ENCODE data around the gene SRPRB.

Gene SRPRB

DNA sequence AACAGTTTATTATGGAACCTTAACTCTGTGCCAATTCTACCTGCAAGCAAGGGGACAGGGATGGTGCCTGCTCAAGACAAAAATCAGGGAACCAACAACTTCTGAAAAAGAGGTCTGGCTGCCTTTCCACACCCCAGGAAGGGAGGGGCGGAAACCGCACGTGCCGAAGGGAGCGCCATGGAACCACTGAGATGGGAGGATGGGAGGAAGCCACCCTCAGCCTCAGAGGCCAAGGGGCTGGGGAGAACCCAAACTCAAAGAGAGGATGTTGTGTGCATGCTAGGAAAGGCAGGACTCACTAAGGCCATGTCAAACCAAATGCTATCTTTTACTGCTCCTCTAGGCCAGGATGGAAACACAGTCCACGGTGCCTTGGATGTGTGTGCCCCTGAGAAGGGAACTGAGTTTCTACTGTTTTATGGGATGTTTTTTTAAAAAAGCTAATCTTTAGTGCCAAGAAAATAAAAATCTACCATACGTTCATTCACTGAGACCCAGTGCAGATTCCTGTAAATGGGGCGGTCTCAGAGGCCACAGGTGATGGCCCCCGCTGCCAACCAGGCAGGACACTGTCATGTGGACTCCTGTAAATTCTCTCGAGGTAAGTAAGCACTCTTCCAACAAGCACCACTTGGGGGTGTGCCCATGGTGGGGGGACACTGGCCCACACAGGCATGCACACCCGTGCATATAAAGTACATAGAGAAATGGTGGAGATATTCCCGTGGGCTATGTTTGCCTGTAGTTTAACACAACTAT is 20.5 kb downstream of the SRPRB start:
- DNase-seq (ENCODE audit: low read depth in 2 of 2) = no peak

DNA sequence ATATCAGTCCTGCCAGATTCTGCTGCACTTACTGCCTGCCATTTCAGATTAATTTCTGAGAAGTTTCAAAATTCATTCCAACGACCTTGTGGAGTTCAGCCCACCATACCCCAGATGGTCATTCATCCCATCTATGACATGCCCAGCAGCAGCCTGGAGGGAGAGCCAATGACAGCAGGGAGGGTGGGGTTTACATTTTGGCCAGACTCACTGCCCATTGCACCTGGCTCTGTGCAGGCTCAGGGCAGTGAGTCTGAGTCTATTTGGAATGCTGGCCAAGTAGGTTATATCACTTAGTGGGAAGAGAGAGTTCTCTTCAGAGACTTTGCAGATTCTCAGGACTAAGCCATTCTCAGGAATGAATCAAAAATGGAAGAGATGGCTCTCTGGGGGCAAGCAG is 21.5 kb downstream of the SRPRB start:
- no peak for DNase-seq (ENCODE audit: low read depth in 2 of 2)

DNA sequence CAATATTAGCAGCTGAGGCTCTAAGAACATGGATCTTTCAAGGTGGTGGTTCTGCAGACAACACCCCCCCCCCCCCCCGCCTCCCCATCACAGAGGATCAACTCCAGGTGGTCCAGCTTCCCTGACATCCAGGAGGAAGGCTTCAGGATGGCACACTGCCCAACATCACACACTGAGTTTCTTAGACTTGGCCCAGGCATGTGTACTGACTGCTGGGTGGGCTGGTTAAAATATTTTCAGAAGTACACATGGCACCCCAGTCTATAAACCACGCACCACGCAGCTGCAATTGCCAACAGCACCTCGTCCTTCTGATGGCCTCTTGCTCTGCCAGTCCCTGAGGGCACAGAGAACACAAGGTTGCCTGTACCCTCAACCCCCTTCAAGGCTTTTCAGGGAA is 22.1 kb downstream of the SRPRB start:
- no peak for DNase-seq (ENCODE audit: low read depth in 2 of 2)

DNA sequence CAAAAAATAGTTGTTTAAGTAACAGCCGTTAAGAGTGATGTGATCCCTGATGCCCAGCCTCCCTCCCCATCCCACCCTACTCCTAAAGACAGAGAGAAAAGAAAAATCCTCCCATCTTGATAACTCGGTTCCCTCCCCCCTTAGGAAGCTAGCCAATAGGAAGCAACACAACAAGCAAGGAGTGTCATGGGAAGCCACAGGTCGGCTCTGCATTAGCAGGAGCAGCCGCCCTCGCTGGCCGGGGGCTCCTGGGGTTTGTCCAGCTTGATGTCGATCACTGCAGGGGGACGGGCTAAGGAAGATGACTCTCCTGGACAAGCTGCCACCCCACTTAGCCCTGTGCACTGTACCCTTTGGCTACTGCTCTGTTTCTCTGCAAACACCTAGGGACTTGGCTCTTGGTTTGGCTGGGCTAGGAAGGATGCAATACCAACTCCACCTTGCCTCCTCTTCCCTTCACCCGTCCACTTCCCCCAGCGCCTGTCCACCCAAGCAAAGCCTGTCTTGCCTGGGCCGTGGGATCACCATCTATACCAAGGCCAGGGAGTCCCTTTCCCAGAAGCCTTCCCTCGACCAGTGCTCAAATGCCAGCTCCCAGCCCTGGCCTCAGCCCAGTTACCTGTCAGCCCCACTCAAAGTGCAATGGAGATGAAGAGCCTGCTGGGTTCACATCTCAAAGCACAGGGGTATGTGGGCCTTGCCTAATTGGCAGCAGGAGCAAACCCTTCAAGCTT is 23.1 kb downstream of the SRPRB start:
- no peak for DNase-seq (ENCODE audit: low read depth in 2 of 2)

- no peak for DNase-seq (ENCODE audit: low read depth in 2 of 2)
These were observed 23.7 kb downstream of the SRPRB start for GRCh38 chr3:133829310-133829707.

GRCh38 chr3:133830071-133830470 is 24.5 kb downstream of the SRPRB start:
- DNase-seq (ENCODE audit: low read depth in 2 of 2) = no peak

GRCh38 chr3:133831966-133832801 is 26.6 kb downstream of the SRPRB start:
- DNase-seq (ENCODE audit: low read depth in 2 of 2) = no peak

DNA sequence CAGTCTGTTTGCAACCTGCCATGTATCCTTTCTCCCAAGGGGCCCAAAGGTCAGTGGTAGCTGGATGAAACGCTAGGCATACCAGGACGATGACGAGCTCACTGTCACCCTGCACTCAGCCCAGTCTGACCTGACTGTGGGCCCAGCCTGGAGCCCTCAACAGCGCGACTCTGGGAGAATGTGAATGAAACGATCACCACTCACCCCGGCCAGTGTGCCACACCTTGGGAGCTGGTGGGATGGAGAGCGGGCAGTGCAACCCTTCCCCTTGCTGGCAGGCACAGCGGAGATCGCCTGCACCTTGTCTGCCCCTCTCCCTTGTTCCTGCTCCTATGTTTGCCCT is 27.2 kb downstream of the SRPRB start:
- DNase-seq (ENCODE audit: low read depth in 2 of 2) = no peak

DNA sequence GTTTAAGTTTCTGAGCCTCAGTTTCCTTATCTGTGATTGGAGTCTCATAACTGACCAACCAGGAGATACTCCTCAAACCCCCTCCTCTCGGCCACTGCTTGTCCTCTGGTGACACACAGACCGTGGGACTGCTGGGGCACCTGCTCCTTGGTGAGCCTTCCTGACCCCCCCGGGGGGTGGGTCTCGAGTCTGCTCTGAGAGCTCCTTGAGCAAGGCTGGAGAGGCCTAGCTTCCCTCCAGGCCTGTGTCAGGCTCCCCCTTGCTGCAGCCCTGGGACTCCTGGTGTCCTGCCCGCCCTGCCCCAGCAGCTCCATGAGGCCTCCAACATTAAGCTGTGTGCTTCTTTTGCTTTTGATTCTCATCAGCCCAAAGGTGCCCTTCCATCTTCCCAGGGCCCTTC is 27.7 kb downstream of the SRPRB start:
- no peak for DNase-seq (ENCODE audit: low read depth in 2 of 2)

DNA sequence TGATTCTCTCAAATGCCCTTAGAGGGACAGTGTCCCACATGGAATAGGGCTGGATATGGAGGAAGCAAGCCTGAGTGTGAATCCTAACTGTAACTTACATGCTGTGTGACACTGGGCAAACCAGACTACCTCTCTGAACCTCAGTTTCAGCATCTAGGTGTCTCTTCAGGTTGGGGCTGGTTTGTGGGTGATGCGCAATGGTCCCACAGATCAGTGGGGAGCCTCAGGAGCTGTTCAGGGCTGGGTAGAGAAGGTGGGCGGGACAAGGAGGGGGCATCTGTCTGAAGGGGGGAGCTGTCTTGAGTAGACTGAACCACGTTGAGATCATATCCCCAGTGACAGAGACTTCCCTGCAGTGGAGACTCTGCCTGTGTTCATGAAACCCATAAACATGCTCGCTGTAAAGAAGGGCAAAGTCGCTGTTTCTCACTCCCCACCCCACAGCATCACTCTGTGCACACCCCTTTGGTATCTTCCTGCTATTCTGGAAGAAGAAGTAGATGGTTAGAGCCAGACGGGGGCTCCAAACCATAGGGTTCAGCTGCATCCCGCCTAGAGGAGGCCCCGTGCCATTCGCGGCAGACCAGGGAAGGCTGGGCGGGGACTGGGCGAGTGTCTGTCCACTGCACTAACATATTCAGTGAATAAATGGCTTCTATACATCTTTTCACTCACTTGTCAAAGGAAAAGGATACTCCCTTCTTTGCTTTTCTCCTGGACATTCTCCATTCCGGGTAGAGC is 28.4 kb downstream of the SRPRB start:
- DNase-seq (ENCODE audit: low read depth in 2 of 2) = no peak

DNA sequence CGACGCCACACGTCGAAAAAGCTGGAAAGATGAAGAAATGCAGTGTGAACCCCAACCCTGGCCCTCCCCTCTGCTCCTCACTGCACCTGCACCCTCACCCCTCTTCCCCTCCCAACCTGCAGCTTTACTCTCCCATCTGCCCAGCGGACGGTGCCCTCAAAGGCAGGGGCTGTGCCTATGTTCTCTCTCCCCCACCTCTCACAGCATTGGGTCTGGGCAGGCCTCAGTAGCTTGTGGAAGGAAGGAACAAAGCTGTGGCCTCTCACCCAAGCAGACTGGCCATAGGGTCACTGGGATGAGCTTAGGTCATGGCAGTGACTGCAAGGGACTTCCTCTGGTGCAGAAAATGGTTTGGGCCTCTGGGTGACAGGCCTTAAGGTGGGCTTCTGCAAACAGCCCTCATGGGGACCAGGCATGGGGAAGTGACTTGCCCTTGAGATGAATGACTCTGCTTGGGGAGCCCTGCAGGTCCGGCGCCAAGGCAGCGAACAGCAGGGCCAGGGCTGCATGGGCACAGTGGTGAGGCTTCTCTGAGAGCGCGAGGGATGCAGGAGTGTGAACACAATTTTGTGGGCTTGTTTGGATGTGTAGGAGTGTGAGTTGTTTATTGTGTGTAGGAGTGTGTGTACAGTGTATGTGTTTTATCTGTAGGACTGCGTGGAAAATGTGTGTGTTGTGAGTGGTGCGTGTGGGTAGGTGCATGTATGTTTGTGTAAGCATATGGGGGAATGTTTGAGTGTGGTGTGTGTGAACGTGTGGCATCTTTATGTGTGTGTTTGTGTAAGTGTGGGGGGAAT is 29.2 kb downstream of the SRPRB start:
- no peak for DNase-seq (ENCODE audit: low read depth in 2 of 2)

DNA sequence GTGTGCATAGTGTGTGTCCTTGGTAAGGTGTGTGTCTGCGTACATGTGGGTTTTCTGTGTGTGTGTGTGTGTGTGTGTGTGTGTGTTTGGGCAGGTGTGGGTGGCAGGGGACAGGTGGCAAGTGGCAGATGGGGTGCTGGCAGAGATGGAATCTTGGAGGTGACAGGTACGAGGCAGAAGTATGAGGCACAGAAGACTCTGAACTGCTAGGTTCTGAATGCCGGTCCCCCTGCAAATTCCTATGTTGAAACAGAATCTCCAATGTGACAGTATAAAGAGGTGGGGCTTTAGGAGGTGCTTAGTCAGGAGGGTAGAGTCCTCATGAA is 29.8 kb downstream of the SRPRB start:
- DNase-seq (ENCODE audit: low read depth in 2 of 2) = no peak

DNA sequence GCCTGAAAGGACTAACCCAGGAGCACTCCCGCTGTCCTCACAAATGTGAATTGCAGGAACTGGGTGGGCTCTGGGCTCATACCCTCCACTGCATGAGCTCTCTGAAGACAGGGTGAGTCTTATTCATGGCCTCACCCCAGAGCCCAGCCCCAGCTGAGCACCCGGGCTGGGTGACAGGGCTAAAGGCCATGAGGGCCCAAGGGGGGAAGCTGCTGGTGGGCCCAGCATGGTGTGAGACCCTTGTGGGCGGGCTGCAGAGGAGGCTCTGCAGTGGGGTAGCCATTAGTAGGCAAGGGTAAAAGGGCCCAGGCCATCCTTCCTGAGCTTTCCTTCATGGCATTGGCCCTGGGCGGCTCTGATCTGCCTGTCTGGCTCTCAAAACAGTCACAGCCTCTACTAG is 30.3 kb downstream of the SRPRB start:
- no peak for DNase-seq (ENCODE audit: low read depth in 2 of 2)

DNA sequence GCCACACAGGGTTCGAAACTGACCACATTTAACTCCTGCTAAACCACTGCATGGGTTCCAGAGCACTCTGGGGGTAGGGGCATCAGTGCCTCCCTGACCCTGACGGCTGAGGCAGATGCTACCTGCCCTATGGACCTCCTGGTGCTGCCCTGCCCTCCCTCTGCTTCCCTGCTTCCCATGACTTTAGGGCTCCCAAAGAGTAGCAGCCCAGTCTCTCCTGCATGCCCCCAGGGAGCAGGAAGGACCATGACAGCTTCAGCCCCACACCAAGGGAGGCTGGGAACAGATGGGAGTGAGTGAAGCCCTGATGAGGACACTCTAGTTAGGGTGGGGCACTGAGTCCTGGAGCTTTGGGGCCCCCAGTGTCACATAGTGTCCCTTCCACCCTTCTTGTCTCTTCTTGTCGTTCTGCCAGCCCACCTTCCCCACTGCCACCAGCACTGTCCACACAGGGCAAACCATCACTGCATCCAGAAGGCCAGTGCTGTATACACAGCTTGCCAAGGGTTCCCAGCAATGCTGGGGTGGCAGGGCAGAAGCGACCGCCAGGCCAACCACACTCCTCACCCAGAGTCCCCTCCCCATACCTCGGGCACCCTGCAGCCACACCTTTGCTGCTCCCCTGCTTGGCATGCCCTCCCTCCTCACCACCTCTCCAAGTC is 31.0 kb downstream of the SRPRB start:
- DNase-seq (ENCODE audit: low read depth in 2 of 2) = no peak

DNA sequence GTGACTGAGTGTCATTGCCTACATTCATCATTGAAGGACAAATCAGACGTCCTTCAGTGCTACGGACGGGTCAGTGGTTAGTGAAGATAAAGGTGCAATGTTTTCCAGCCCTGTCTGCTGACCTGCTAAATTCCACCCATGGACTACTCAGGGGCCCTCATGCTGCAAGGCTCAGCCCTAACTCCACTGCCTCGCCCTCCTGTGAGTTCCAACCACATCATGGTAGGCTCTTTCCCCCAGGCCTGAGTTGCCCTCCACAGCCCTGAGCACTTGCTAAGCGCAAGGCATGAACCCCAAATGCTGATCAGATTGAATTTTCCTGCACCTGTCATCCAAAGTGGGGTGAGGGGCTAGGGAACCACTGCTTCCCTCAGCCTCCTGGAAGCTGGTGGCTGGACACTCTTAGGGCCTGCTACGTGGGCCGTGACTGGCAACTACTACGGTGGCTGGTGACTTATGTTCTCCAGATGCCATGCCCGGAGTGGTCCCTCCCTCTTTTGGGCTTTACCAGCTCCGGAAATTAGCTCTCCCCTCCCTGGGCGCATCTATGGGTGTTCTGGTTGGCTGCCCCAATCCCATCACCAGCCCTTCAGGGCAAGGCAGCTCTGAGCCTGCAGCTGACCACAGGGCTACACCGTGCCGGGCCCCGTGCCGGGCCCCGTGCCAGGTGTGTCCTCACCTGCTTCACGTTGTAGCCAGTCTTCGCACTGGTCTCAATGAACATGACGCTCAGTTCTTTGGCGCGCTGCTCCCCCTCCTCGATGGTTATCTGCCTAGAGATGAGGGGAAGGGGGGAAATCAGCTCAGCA is 32.1 kb downstream of the SRPRB start:
- no peak for DNase-seq (ENCODE audit: low read depth in 2 of 2)

- DNase-seq (ENCODE audit: low read depth in 2 of 2) = no peak
These were observed 32.7 kb downstream of the SRPRB start for GRCh38 chr3:133838296-133838789.

DNA sequence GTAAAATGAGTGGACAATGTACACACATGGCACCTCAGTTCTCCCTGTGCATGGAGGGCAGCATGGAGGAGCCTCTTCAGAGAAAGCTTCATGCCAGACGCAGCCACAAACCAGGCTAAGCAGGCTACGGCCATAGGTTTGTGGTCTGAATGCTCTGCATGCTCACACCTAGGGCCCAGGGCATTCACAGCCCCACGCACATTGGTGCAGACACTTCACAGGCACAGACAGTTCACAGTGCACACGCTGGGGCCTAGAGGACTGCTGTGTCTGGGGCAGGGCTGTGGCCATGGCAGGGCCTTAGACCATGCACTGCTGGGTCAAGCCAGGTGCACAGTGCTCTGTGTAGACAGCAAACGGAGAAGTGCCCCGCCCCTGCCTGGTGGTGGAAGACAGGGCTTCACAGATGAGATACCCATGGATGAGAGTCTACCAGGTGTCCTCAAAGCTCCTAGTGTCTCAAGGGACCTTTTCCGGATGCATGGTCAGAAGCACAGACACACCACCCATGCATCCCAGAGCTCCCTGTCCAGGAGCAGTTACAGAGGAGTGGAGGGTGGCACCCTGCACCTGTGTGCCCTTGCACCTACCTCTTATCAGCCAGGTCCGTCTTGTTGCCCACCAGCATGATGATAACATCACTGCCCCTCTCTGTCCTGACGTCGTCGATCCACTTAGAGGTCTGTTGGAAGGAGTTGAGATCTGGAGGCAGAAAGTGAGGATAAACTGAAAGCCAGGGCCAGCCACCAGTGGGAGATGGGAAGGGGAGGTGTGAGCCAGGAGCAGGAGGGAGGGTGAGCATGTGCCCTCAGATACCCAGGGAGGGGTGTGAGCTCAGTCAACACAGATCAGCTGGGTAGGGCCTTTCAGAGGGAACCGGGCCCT is 33.5 kb downstream of the SRPRB start:
- no peak for DNase-seq (ENCODE audit: low read depth in 2 of 2)

GRCh38 chr3:133840055-133840737 is 34.6 kb downstream of the SRPRB start:
- DNase-seq (ENCODE audit: low read depth in 2 of 2) = no peak

Measured in stimulated activated CD4-positive, alpha-beta T cell treated with anti-CD3 and anti-CD28 coated beads, Interleukin-1b, Interleukin-23, amount 100 ng/mL, for 1 hour (primary cell).